GM12878 (cell line): ENCODE results near the gene LIX1. TPM values are rescaled to one million over a fixed set of nuclear protein-coding genes. Genes with fewer than 3 reads are reported as not detected.

Experiments used
- BMI1 ChIP-seq: fragments of 450-650 bp; IDR thresholded peaks from 2 replicates; pipeline ENCODE4 v1.6.1; 2016; ENCODE audit warnings: mild to moderate bottlenecking, moderate library complexity, borderline replicate concordance
- E2F8 ChIP-seq: fragments of 450-650 bp; IDR thresholded peaks from 2 replicates; pipeline ENCODE4 v1.6.1; 2018; ENCODE audit warnings: mild to moderate bottlenecking, low read depth, moderate library complexity; ENCODE audit not compliant: partially characterized antibody
- IRF4 ChIP-seq: IDR thresholded peaks from 2 replicates; pipeline ENCODE4 v1.6.1; 2011; ENCODE audit warnings: low read depth, low read length
- MEF2A ChIP-seq: IDR thresholded peaks from 2 replicates; pipeline ENCODE4 v1.6.1; 2011; ENCODE audit warnings: low read depth, mild to moderate bottlenecking, low read length, moderate library complexity; ENCODE audit not compliant: insufficient read depth
- MLLT1 ChIP-seq: fragments of 450-650 bp; IDR thresholded peaks from 2 replicates; pipeline ENCODE4 v1.6.1; 2016; ENCODE audit warnings: mild to moderate bottlenecking
- MXI1 ChIP-seq: fragments of 150-350 bp; IDR thresholded peaks from 2 replicates; pipeline ENCODE4 v1.6.1; 2011; ENCODE audit warnings: low read depth, mild to moderate bottlenecking, inconsistent platforms, low read length, improper control_type of control experiment
- NFYA ChIP-seq: IDR thresholded peaks from 2 replicates; pipeline ENCODE4 v1.6.1; 2011; ENCODE audit warnings: low read depth, mild to moderate bottlenecking, low read length, improper control_type of control experiment, borderline replicate concordance
- POLR2AphosphoS2 ChIP-seq: IDR thresholded peaks from 2 replicates; pipeline ENCODE4 v1.6.1; 2011; ENCODE audit warnings: low read depth, mild to moderate bottlenecking, low read length, improper control_type of control experiment, moderate library complexity
- RAD51 ChIP-seq: fragments of 450-650 bp; IDR thresholded peaks from 2 replicates; pipeline ENCODE4 v1.6.1; 2016; ENCODE audit warnings: moderate library complexity, mild to moderate bottlenecking, inconsistent platforms
- TARDBP ChIP-seq: IDR thresholded peaks from 2 replicates; pipeline ENCODE4 v1.6.1; 2016; ENCODE audit warnings: borderline replicate concordance
- polyA plus RNA-seq, 11 experiments: library from polyadenylated mRNA; depleted of rRNA in 4 of 11; unstranded in 6 of 11; stranded (reverse) in 5 of 11; fragments of >200 nt; fragmentation: Nextera tagmentation in 4 of 11; fragmentation: Illumina TruSeq in 1 of 11; extraction: Ambion mirVana in 4 of 11; extraction: Trizol in 1 of 11; gene quantifications; 1 replicate in 1 of 11; 2 replicates in 10 of 11; pipeline versions ENCODE4 v1.2.1 to v1.2.3, GENCODE V29; 2011 to 2016; ENCODE audit warnings: inconsistent platforms in 2 of 11, missing spikeins in 2 of 11, low read depth in 1 of 11
- total RNA-seq, 4 experiments: library from RNA; depleted of rRNA in 3 of 4; stranded (reverse); fragments of >200 nt in 3 of 4; fragmentation: Illumina TruSeq in 1 of 4; extraction: Trizol in 1 of 4; gene quantifications; 2 replicates each; pipeline versions ENCODE4 v1.2.1 to v1.2.3, GENCODE V29; 2013 to 2021
- TF ChIP-seq, protein P1 (sequence below): IDR thresholded peaks from 2 replicates; pipeline ENCODE4 v1.6.1; 2011; ENCODE audit warnings: borderline replicate concordance, low read depth, mild to moderate bottlenecking, moderate library complexity, mixed read lengths, low read length; ENCODE audit not compliant: insufficient read depth; ENCODE audit errors: extremely low read length
- TF ChIP-seq, protein P2 (sequence below): fragments of 150-350 bp; IDR thresholded peaks from 2 replicates; pipeline ENCODE4 v1.6.1; 2014; ENCODE audit warnings: mild to moderate bottlenecking, low read depth, low read length

LIX1 gene
- total and polyA plus RNA-seq, 10 of the 15 experiments (the other 5 are each of a cell fraction or from before 2014, with no cell fraction given): 0.02 to 0.07 (median 0.04) TPM; not detected in 5

GRCh38 chr5:97165726-97166125, 23.3 kb upstream of the LIX1 start (continued):
- TF ChIP-seq TARDBP: no peak
- TF ChIP-seq IRF4: no peak
- TF ChIP-seq, protein P1, sequence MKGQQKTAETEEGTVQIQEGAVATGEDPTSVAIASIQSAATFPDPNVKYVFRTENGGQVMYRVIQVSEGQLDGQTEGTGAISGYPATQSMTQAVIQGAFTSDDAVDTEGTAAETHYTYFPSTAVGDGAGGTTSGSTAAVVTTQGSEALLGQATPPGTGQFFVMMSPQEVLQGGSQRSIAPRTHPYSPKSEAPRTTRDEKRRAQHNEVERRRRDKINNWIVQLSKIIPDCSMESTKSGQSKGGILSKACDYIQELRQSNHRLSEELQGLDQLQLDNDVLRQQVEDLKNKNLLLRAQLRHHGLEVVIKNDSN: no peak
- no peak for TF ChIP-seq BMI1
- no peak for TF ChIP-seq E2F8
- TF ChIP-seq, protein P2, sequence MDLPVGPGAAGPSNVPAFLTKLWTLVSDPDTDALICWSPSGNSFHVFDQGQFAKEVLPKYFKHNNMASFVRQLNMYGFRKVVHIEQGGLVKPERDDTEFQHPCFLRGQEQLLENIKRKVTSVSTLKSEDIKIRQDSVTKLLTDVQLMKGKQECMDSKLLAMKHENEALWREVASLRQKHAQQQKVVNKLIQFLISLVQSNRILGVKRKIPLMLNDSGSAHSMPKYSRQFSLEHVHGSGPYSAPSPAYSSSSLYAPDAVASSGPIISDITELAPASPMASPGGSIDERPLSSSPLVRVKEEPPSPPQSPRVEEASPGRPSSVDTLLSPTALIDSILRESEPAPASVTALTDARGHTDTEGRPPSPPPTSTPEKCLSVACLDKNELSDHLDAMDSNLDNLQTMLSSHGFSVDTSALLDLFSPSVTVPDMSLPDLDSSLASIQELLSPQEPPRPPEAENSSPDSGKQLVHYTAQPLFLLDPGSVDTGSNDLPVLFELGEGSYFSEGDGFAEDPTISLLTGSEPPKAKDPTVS: no peak
- TF ChIP-seq RAD51: no peak
- TF ChIP-seq MEF2A: no peak
- TF ChIP-seq MXI1: no peak
- TF ChIP-seq MLLT1: no peak
- TF ChIP-seq NFYA: no peak
- no peak for TF ChIP-seq POLR2AphosphoS2
